ENCODE results near the gene PCDHGC4. TPM values are rescaled to one million over a fixed set of nuclear protein-coding genes. Genes with fewer than 3 reads are reported as not detected.

PCDHGC4 gene
- total and polyA plus RNA-seq, 2 of the 8 experiments (the other 6 are each of a cell fraction or from before 2014, with no cell fraction given), result 2.1 to 2.4 TPM

DNA sequence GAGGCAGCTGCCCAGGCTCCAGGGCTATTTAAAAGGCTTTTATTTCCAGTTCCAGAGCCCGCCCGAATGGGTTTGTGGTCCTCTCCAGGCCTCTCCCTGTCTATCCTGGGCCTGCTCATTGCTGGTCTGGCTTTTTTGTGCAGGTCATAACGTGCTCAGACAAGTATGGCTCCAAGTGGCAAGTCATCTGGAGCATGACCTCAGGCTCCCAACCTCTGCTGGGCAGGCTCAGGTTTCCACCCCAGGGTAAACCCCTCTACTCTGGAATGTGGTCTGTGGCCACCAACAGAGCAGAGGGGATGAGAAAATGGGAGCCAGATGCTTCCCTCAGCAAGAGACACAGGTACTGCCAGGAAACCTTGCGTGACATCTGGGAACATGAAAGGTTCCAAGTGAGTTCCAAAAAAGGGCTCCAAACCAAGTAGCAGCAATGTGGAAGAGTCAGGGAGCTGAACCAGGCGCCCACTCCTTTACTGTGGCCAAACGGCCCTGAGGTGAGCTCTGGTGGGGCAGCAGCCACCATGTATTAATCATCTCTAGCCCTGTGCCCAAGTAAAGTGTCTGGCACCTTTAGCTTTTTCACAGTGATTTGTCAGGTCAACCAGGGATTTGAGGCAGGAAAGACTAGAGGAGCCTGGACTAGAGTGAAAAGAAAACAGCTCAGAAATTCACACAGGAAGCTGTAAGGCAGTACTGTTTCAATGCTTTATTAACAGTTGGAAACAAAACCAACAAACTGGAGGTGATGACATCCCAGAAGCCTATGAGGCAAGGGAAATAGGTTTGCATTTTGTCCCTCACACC, 29.7 kb downstream of the PCDHGC4 start:
- Histone ChIP-seq H3K4me2 (ENCODE audit: insufficient read depth in 1 of 2, low read depth in 2 of 2, low read length in 2 of 2) (peak overlapping the region; percentile 98 to 100), H3K56ac (replicated peaks; ENCODE audit: insufficient read length, low read depth, low read length) (no peak overlapping the region), H3K23ac (ENCODE audit: insufficient read length) (no peak overlapping the region), H4K91ac (replicated peaks; ENCODE audit: insufficient read length, low read length) (no peak overlapping the region), H3K79me2 (ENCODE audit: control insufficient read depth in 1 of 2, insufficient read depth in 2 of 2, low read length in 2 of 2) (no peaks in the 10 kb centered on the region), H3K27me3 (replicated peaks in 1 of 4; ENCODE audit: control insufficient read depth in 3 of 4, extremely low read depth in 1 of 4, insufficient read depth in 3 of 4, low read length in 3 of 4) (no peaks in the 10 kb centered on the region), H3K4me1 (replicated peaks in 1 of 4; ENCODE audit: control insufficient read depth in 3 of 4, insufficient read depth in 4 of 4, low read length in 3 of 4) (peaks cover 3 to 23% (median 9%) of the 10 kb centered on the region in 4 experiments), H2BK5ac (ENCODE audit: low read depth, low read length) (peak overlapping the region; percentile 76), H2BK120ac (replicated peaks; ENCODE audit: low read depth, low read length) (no peak overlapping the region), H2BK20ac (ENCODE audit: low read length) (0 out of 2 replicates have a peak overlapping the region, but pooled peaks have one; percentile 21), H3K9me3 (ENCODE audit: insufficient read depth in 2 of 2, low read depth in 1 of 2, low read length in 1 of 2) (no peaks in the 10 kb centered on the region), H3K36me3 (ENCODE audit: control insufficient read depth in 2 of 4, insufficient read depth in 4 of 4, low read length in 3 of 4) (peaks cover 2 to 17% (median 14%) of the 10 kb centered on the region in 4 experiments; a peak in 6 of 8 replicates), H3K14ac (ENCODE audit: insufficient read length) (no peak overlapping the region), H2BK12ac (ENCODE audit: low read depth, low read length) (peak overlapping the region; percentile 62; the same call in 1 of the 2 replicates), H3K4me3 (ENCODE audit: extremely low read depth in 1 of 4, insufficient read depth in 2 of 4, low read depth in 3 of 4, low read length in 4 of 4) (peak overlapping the region; percentile 61 to 83 (median 76); a peak in 7 of 8 replicates), H3K27ac (ENCODE audit: low read depth, low read length) (peak overlapping the region; percentile 84), H4K20me1 (replicated peaks in 1 of 2; ENCODE audit: control insufficient read depth in 1 of 2, insufficient read depth in 2 of 2, low read length in 2 of 2) (no peaks in the 10 kb centered on the region), H3K18ac (ENCODE audit: extremely low read depth, low read length) (peak overlapping the region; percentile 93), H3K9ac (replicated peaks in 1 of 4; ENCODE audit: extremely low read depth in 1 of 4, low read depth in 3 of 4, low read length in 3 of 4) (peak overlapping the region in 2 of 4 experiments; percentile 20 to 57; a peak in 4 of 7 replicates), H2BK15ac (ENCODE audit: low read length) (no peak overlapping the region), H4K8ac (ENCODE audit: extremely low read depth, insufficient read depth, low read length) (no peak overlapping the region), H3K79me1 (ENCODE audit: low read depth, low read length) (no peaks in the 10 kb centered on the region), H2AFZ (ENCODE audit: low read length) (no peak overlapping the region), H2AK5ac (ENCODE audit: low read depth, low read length) (no peak overlapping the region), H4K5ac (ENCODE audit: insufficient read length, low read depth, low read length) (peak overlapping the region; percentile 24), H3K4ac (replicated peaks; ENCODE audit: insufficient read length, low read depth, low read length) (no peak overlapping the region), H3K23me2 (ENCODE audit: low read depth, low read length) (peaks cover 15% of the 10 kb centered on the region)
- WGBS, 2 experiments (ENCODE audit: extremely low coverage in 1 of 2, insufficient coverage in 1 of 2, insufficient read length in 1 of 2, insufficient replicate concordance in 2 of 2, low coverage in 1 of 2, low lambda C conversion rate in 2 of 2, missing lambda C conversion rate in 1 of 2), result 37% methylated on average over 6 of the region's 6 CpGs; no CpG with 5 or more reads in 1 of the 2 experiments
- ChIA-PET CTCF (ENCODE audit: partially characterized antibody) (interaction anchor here (0.5 to 50.9 kb wide), 42 partner anchors 8 to 548 kb away, joined by 3 to 1236 read pairs (median 6); partner anchors contain the start of genes PCDHAC2, PCDHB10, PCDHB11 and PCDHB14), POLR2A (ENCODE audit: partially characterized antibody) (interaction anchor here (0.6 to 5.1 kb wide), 17 partner anchors 9 to 164 kb away, joined by 3 to 33 read pairs (median 4); partner anchors contain the start of genes DIAPH1, PCDHGA10, PCDHGA11 and PCDHGA5)
- DNase-seq (ENCODE audit: low read depth in 1 of 2, low spot score in 2 of 2) (peak in 1 of 2 experiments; percentile 61), FAIRE-seq (peak; percentile 85)
- 0 out of 2 replicates have a peak, but pooled peaks have one; percentile 15 for TF ChIP-seq JUND (IDR thresholded peaks at IDR 0.05; ENCODE audit: low read length)
